Stimulated activated CD4-positive, alpha-beta T cell treated with anti-CD3 and anti-CD28 coated beads, Interleukin-1b, Interleukin-23, amount 100 ng/mL, for 24 hours (primary cell): ENCODE results near the gene PHYHIPL.

Experiments used
- DNase-seq, 4 experiments: peaks; one replicate each; pipeline ENCODE4 v3.0.0-alpha.2; 2020; ENCODE audit warnings: low read depth in 4 of 4, low spot score in 1 of 4

Gene PHYHIPL

GRCh38 chr10:59176241-59177030 lies at the start of gene PHYHIPL:
Gene PHYHIPL (plus strand): TSS chr10:59176643. CDS start chr10:59176854, 211 bp downstream.
- no peak for DNase-seq

GRCh38 chr10:59126991-59127390 lies 49.5 kb upstream of the PHYHIPL start:
- no peak for DNase-seq

- no peak for DNase-seq
Measured at GRCh38 chr10:59127991-59128390, 48.5 kb upstream of the PHYHIPL start.

- no peak for DNase-seq
Measured at GRCh38 chr10:59129867-59130266, 46.6 kb upstream of the PHYHIPL start.

- no peak for DNase-seq
Measured at GRCh38 chr10:59131666-59132065, 44.8 kb upstream of the PHYHIPL start.

GRCh38 chr10:59133841-59134593 lies 42.4 kb upstream of the PHYHIPL start:
- DNase-seq, result no peak

- no peak for DNase-seq
Measured at GRCh38 chr10:59134785-59135184, 41.7 kb upstream of the PHYHIPL start.

- no peak for DNase-seq
Measured at GRCh38 chr10:59135275-59135674, 41.2 kb upstream of the PHYHIPL start.

GRCh38 chr10:59138052-59138451 lies 38.4 kb upstream of the PHYHIPL start:
- no peak for DNase-seq

GRCh38 chr10:59143544-59143943 lies 32.9 kb upstream of the PHYHIPL start:
- DNase-seq, result no peak

GRCh38 chr10:59148701-59149100 lies 27.7 kb upstream of the PHYHIPL start:
- no peak for DNase-seq

GRCh38 chr10:59155556-59155955 lies 20.9 kb upstream of the PHYHIPL start:
- DNase-seq, result no peak

- DNase-seq, result no peak
Measured at GRCh38 chr10:59167512-59167911, 8.9 kb upstream of the PHYHIPL start.

- no peak for DNase-seq
Measured at GRCh38 chr10:59172567-59172966, 3.9 kb upstream of the PHYHIPL start.

GRCh38 chr10:59173414-59173813 lies 3.0 kb upstream of the PHYHIPL start:
- no peak for DNase-seq

GRCh38 chr10:59175538-59176240 lies 754 bp upstream of the PHYHIPL start:
- DNase-seq, result no peak

GRCh38 chr10:59177031-59177797 lies 771 bp downstream of the PHYHIPL start:
- DNase-seq, result no peak

GRCh38 chr10:59177836-59178235 lies 1.4 kb downstream of the PHYHIPL start:
- no peak for DNase-seq

- DNase-seq, result no peak
Measured at GRCh38 chr10:59179068-59179467, 2.6 kb downstream of the PHYHIPL start.

- no peak for DNase-seq
Measured at GRCh38 chr10:59180689-59181270, 4.3 kb downstream of the PHYHIPL start.

- DNase-seq, result no peak
Measured at GRCh38 chr10:59181668-59182067, 5.2 kb downstream of the PHYHIPL start.
